Measurements from ENCODE around the gene MAPRE2.

- TF ChIP-seq, protein P1, sequence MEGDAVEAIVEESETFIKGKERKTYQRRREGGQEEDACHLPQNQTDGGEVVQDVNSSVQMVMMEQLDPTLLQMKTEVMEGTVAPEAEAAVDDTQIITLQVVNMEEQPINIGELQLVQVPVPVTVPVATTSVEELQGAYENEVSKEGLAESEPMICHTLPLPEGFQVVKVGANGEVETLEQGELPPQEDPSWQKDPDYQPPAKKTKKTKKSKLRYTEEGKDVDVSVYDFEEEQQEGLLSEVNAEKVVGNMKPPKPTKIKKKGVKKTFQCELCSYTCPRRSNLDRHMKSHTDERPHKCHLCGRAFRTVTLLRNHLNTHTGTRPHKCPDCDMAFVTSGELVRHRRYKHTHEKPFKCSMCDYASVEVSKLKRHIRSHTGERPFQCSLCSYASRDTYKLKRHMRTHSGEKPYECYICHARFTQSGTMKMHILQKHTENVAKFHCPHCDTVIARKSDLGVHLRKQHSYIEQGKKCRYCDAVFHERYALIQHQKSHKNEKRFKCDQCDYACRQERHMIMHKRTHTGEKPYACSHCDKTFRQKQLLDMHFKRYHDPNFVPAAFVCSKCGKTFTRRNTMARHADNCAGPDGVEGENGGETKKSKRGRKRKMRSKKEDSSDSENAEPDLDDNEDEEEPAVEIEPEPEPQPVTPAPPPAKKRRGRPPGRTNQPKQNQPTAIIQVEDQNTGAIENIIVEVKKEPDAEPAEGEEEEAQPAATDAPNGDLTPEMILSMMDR (IDR thresholded peaks at IDR 0.05; ENCODE audit: low read depth, low read length) = no peak
- TF ChIP-seq EZH2phosphoT487 (IDR thresholded peaks at IDR 0.05; ENCODE audit: low read depth) = no peak
Observed at GRCh38 chr18:35192415-35192814, 151.2 kb downstream of the MAPRE2 start.
